ENCODE measurements around the gene HOXB3.

The HOXB3 gene

GRCh38 chr17:48571024-48571818, 18.8 kb downstream of the HOXB3 start:
- no peak for DNase-seq (ENCODE audit: low read depth)

GRCh38 chr17:48570325-48571023, 19.6 kb downstream of the HOXB3 start:
- no peak for TF ChIP-seq CTCF (conservative IDR thresholded peaks at IDR 0.05; ENCODE audit: control insufficient read depth, insufficient read depth, low read depth, low read length)
- no peak for DNase-seq (ENCODE audit: low read depth)
- H3K4me3 ChIP-seq (ENCODE audit: control insufficient read depth, low read depth, low read length): peak overlapping the region; percentile 34

More at GRCh38 chr17:48571024-48571818, 18.8 kb downstream of the HOXB3 start:
- H3K4me3 ChIP-seq (ENCODE audit: control insufficient read depth, low read depth, low read length): peak overlapping the region; percentile 34
- no peak for TF ChIP-seq CTCF (conservative IDR thresholded peaks at IDR 0.05; ENCODE audit: control insufficient read depth, insufficient read depth, low read depth, low read length)

GRCh38 chr17:48569674-48570324, 20.2 kb downstream of the HOXB3 start:
- peak; percentile 6 for TF ChIP-seq CTCF (conservative IDR thresholded peaks at IDR 0.05; ENCODE audit: control insufficient read depth, insufficient read depth, low read depth, low read length)
- no peak for DNase-seq (ENCODE audit: low read depth)
- H3K4me3 ChIP-seq (ENCODE audit: control insufficient read depth, low read depth, low read length): peak overlapping the region; percentile 34

- no peak for TF ChIP-seq CTCF (conservative IDR thresholded peaks at IDR 0.05; ENCODE audit: control insufficient read depth, insufficient read depth, low read depth, low read length)
- H3K4me3 ChIP-seq (ENCODE audit: control insufficient read depth, low read depth, low read length): peak overlapping the region; percentile 26
- DNase-seq (ENCODE audit: low read depth): no peak
Observed at GRCh38 chr17:48569240-48569582, 20.8 kb downstream of the HOXB3 start.

- DNase-seq (ENCODE audit: low read depth): no peak
- H3K4me3 ChIP-seq (ENCODE audit: control insufficient read depth, low read depth, low read length): peak overlapping the region; percentile 26
- no peak for TF ChIP-seq CTCF (conservative IDR thresholded peaks at IDR 0.05; ENCODE audit: control insufficient read depth, insufficient read depth, low read depth, low read length)
Observed at GRCh38 chr17:48568499-48569239, 21.4 kb downstream of the HOXB3 start.

GRCh38 chr17:48567646-48568354, 22.2 kb downstream of the HOXB3 start:
- no peak for DNase-seq (ENCODE audit: low read depth)
- no peak for TF ChIP-seq CTCF (conservative IDR thresholded peaks at IDR 0.05; ENCODE audit: control insufficient read depth, insufficient read depth, low read depth, low read length)
- H3K4me3 ChIP-seq (ENCODE audit: control insufficient read depth, low read depth, low read length): no peak overlapping the region
